HG03039 (cell line): Measurements from ENCODE around the gene CD151.

Experiments used
- ATAC-seq: cut with Tn5 transposase; IDR thresholded peaks from one replicate; pipeline ENCODE4 v1.9.1; 2021; ENCODE audit warnings: mild to moderate bottlenecking, moderate library complexity; ENCODE audit not compliant: unreplicated experiment

Gene CD151

GRCh38 chr11:869399-870126 lies 36.8 kb downstream of the CD151 start:
- no peak for ATAC-seq

DNA sequence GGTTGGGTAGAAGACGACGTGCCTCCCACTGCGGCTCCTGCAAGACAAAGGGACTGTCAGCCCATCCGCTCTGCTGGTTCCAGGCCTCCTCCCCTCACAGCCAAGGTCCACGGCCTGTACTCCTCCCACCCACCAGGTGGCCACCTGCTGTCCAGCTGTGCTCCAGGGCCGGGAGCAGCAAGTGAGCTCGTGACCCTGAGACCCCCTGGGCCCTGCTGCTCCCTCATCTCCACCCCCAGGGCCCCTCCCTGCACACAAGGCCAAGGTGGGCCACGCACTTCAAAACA lies 37.3 kb downstream of the CD151 start:
- ATAC-seq: no peak

GRCh38 chr11:870418-870817 lies 37.7 kb downstream of the CD151 start:
- no peak for ATAC-seq

DNA sequence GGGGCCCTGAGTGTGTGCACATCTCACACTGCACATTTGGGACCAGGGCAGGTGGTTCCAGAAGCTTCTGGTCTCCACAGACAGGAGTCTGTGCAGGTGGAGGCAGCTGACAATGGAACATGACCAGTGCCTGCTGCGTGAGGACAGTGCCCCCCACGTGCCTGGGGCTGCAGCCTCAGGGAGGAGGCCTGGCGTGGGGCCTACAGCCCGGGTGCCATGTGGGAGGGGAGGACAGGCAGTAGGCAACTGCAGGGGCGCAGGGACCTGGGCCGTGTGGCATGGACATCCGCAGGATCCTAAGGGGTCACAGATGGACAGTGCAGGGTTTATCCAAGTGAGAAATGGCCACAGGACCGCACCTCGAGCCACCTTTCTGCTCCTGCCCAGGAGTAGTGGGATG lies 38.7 kb downstream of the CD151 start:
- ATAC-seq: no peak

DNA sequence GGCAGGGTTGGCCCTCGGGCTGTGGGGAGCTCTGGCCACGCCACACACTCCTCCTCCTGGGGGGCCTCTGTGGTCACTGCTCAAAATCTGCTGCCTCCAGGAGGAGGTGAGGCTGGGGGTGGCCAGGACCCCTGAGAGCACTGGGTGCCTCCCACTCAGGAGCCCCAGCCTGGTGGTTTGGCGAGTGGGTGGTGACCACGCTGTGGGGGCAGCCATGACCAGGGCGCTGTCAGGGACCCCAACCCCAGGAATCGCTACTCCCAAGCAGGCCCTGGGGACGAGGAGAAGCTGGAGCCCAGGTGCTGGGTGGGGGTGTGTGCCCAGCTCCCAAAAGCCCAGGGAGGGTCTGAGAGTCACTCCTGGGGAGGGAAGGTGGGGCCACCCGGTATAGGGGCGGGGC lies 40.0 kb downstream of the CD151 start:
- ATAC-seq: no peak

DNA sequence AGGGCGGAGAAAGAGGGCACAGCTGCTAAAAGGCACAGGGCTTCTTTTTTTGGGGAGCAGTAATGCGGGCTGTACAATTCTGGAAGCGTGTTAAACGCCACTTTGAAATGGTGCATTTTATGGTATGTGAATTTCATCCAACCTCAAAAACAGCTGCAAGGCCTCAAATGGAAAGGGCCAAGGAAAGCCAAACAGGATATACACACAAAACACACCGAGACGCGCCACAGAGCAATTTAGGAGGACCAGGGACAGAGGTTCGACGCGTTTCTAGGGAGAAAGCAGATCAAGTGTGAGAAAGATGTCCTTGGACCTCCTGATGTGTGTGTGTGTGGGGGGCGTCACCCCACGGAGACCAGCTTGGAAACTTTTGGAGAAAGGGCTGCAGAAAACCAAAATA lies 41.0 kb downstream of the CD151 start:
- ATAC-seq: no peak

GRCh38 chr11:875203-875602 lies 42.5 kb downstream of the CD151 start:
- no peak for ATAC-seq

GRCh38 chr11:875769-876301 lies 43.1 kb downstream of the CD151 start:
- no peak for ATAC-seq

DNA sequence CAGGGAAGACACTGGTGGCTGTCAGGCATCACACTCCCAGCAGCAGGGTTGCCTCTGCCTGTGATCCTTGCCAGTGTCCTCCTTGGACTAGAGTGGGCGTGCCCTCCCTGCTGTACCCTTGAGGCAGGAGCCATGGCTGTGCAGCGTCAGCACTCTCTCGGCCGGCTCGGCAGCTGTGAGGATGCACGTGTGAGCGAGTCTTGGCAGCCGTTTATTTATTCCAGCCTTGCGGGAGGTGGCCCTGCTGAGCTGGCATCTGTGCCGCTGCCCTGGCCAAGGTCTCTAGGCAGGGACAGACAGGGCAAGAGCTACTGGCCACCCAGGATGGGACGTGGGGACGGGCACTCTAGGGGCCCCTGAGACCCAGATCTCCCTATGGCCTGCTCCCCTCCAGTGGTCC lies 43.8 kb downstream of the CD151 start:
- ATAC-seq: no peak

GRCh38 chr11:877565-877964 lies 44.8 kb downstream of the CD151 start:
- no peak for ATAC-seq

DNA sequence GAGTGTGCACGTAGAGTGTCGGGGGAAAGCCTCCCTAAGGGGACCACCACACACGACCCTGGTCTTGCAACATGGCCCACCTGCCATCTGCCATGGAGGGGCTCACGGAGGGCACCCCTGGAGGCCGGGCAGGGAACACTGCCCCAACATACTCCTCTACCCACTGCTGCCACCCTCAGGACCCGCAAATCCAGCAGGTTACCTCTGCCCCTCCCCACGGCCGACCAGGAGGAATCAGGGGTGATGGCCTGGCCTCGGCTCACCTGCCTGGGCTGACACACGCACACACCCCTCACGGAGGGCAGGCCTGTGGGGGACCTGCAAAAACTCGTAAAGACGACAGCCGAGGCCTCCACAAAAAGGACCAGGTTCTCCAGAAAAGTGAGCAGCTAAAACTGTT lies 47.7 kb downstream of the CD151 start:
- ATAC-seq: no peak

DNA sequence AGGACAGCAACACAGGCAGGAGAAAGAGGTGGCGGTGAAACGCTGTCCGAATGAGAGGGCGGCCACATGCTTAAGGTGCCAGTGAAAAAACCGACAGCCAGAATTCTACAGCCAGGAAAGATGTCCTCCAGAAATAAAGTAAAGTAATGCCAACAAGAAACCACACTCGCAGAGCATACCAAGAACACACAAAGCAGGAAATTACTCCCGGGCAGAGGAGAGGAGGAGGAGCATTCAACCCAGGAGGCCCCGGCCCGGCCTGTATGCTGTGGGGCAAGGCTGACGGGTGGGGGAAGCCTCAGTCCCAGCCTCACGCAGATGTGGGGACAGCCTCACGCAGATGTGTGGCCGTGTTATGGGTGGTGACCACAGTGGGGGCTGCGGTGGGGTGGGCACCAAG lies 49.8 kb downstream of the CD151 start:
- ATAC-seq: no peak

GRCh38 chr11:883527-883926 lies 50.8 kb downstream of the CD151 start:
- ATAC-seq: no peak

- ATAC-seq: no peak
These were observed 51.9 kb downstream of the CD151 start for GRCh38 chr11:884578-885070.

DNA sequence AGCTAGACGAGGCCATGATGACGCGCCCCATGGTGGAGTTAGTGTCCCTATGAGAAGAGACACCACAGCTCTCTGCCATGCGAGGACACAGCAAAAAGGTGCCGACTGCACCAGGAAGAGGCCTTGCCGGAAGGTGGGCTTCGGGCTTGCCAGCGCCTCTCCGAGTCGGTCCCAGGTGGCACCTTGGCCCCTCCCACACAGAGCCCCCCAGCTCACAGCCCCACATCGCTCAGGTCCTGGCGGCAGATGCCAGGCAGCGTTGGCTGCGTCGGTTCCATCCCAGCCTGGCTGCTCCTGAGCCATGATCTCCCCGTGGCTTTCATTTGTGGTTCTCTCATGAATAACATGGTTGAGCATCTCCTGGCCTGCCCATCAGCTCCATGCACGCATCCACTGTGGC lies 53.8 kb downstream of the CD151 start:
- ATAC-seq: no peak

DNA sequence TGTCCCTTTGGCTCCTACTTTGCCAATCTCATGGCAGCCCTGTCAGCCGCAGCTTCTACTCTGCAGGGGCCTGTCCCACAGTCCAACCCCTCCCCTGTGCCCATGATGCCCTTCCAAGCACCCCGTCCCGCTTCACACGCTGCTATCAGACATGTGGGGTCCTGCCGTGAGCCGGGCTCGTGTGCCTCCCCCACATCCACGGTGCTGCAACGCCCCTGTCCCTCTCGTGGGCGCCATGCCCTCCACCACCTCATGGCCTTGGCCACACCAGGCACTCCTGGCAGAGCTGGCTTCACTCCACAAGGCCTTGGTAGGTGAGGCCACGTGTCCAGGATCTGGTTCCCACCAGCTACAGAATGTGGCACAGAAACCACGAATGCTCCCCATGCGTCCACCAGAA lies 54.8 kb downstream of the CD151 start:
- ATAC-seq: no peak
